ENCODE measurements around the gene RTN4R.

RTN4R gene

GRCh38 chr22:20223421-20224255, 44.5 kb downstream of the RTN4R start:
- no peak overlapping the region for H3K4me3 ChIP-seq (ENCODE audit: low read depth, low read length)
- H3K27ac ChIP-seq (ENCODE audit: low read depth, low read length) = no peak overlapping the region
- no peaks in the 10 kb centered on the region for H3K79me2 ChIP-seq (ENCODE audit: control insufficient read depth, insufficient read depth, low read length, unreplicated experiment)
- H3K27me3 ChIP-seq (ENCODE audit: insufficient read depth, low read length) = no peaks in the 10 kb centered on the region
- no peak overlapping the region for H2AFZ ChIP-seq (ENCODE audit: low read length, unreplicated experiment)
- no peaks in the 10 kb centered on the region for H3K36me3 ChIP-seq (ENCODE audit: insufficient read depth, low read length)
- no peaks in the 10 kb centered on the region for H3K4me1 ChIP-seq (ENCODE audit: control insufficient read depth, insufficient read depth, low read length, unreplicated experiment)

GRCh38 chr22:20222764-20223420, 45.2 kb downstream of the RTN4R start:
- Histone ChIP-seq H3K4me3 (ENCODE audit: low read depth, low read length) (no peak overlapping the region), H3K4me1 (ENCODE audit: control insufficient read depth, insufficient read depth, low read length, unreplicated experiment) (no peaks in the 10 kb centered on the region), H2AFZ (ENCODE audit: low read length, unreplicated experiment) (no peak overlapping the region), H3K36me3 (ENCODE audit: insufficient read depth, low read length) (no peaks in the 10 kb centered on the region), H3K27ac (ENCODE audit: low read depth, low read length) (no peak overlapping the region), H3K79me2 (ENCODE audit: control insufficient read depth, insufficient read depth, low read length, unreplicated experiment) (no peaks in the 10 kb centered on the region), H3K27me3 (ENCODE audit: insufficient read depth, low read length) (no peaks in the 10 kb centered on the region)

- H3K36me3 ChIP-seq (ENCODE audit: insufficient read depth, low read length) = no peaks in the 10 kb centered on the region
- H3K4me1 ChIP-seq (ENCODE audit: control insufficient read depth, insufficient read depth, low read length, unreplicated experiment) = no peaks in the 10 kb centered on the region
- H3K4me3 ChIP-seq (ENCODE audit: low read depth, low read length) = no peak overlapping the region
- no peaks in the 10 kb centered on the region for H3K79me2 ChIP-seq (ENCODE audit: control insufficient read depth, insufficient read depth, low read length, unreplicated experiment)
- H2AFZ ChIP-seq (ENCODE audit: low read length, unreplicated experiment) = no peak overlapping the region
- H3K27ac ChIP-seq (ENCODE audit: low read depth, low read length) = no peak overlapping the region
- H3K27me3 ChIP-seq (ENCODE audit: insufficient read depth, low read length) = no peaks in the 10 kb centered on the region
Measured at GRCh38 chr22:20221421-20222340, 46.4 kb downstream of the RTN4R start.

GRCh38 chr22:20220629-20221026, 47.5 kb downstream of the RTN4R start:
- no peaks in the 10 kb centered on the region for H3K36me3 ChIP-seq (ENCODE audit: insufficient read depth, low read length)
- H2AFZ ChIP-seq (ENCODE audit: low read length, unreplicated experiment) = no peak overlapping the region
- no peak overlapping the region for H3K4me3 ChIP-seq (ENCODE audit: low read depth, low read length)
- H3K79me2 ChIP-seq (ENCODE audit: control insufficient read depth, insufficient read depth, low read length, unreplicated experiment) = no peaks in the 10 kb centered on the region
- no peak overlapping the region for H3K27ac ChIP-seq (ENCODE audit: low read depth, low read length)
- no peaks in the 10 kb centered on the region for H3K4me1 ChIP-seq (ENCODE audit: control insufficient read depth, insufficient read depth, low read length, unreplicated experiment)
- H3K27me3 ChIP-seq (ENCODE audit: insufficient read depth, low read length) = no peaks in the 10 kb centered on the region

GRCh38 chr22:20219667-20220628, 48.2 kb downstream of the RTN4R start:
- Histone ChIP-seq H2AFZ (ENCODE audit: low read length, unreplicated experiment) (no peak overlapping the region), H3K4me1 (ENCODE audit: control insufficient read depth, insufficient read depth, low read length, unreplicated experiment) (no peaks in the 10 kb centered on the region), H3K36me3 (ENCODE audit: insufficient read depth, low read length) (no peaks in the 10 kb centered on the region), H3K27ac (ENCODE audit: low read depth, low read length) (no peak overlapping the region), H3K4me3 (ENCODE audit: low read depth, low read length) (no peak overlapping the region), H3K27me3 (ENCODE audit: insufficient read depth, low read length) (no peaks in the 10 kb centered on the region), H3K79me2 (ENCODE audit: control insufficient read depth, insufficient read depth, low read length, unreplicated experiment) (no peaks in the 10 kb centered on the region)

- no peaks in the 10 kb centered on the region for H3K27me3 ChIP-seq (ENCODE audit: insufficient read depth, low read length)
- no peaks in the 10 kb centered on the region for H3K4me1 ChIP-seq (ENCODE audit: control insufficient read depth, insufficient read depth, low read length, unreplicated experiment)
- no peaks in the 10 kb centered on the region for H3K79me2 ChIP-seq (ENCODE audit: control insufficient read depth, insufficient read depth, low read length, unreplicated experiment)
- no peak overlapping the region for H2AFZ ChIP-seq (ENCODE audit: low read length, unreplicated experiment)
- no peaks in the 10 kb centered on the region for H3K36me3 ChIP-seq (ENCODE audit: insufficient read depth, low read length)
- H3K4me3 ChIP-seq (ENCODE audit: low read depth, low read length) = no peak overlapping the region
- H3K27ac ChIP-seq (ENCODE audit: low read depth, low read length) = no peak overlapping the region
Measured at GRCh38 chr22:20218987-20219386, 49.1 kb downstream of the RTN4R start.

- no peaks in the 10 kb centered on the region for H3K36me3 ChIP-seq (ENCODE audit: insufficient read depth, low read length)
Measured at GRCh38 chr22:20218326-20218872, 49.7 kb downstream of the RTN4R start.

GRCh38 chr22:20217563-20217962, 50.6 kb downstream of the RTN4R start:
- Histone ChIP-seq H3K36me3 (ENCODE audit: insufficient read depth, low read length) (no peaks in the 10 kb centered on the region), H3K27ac (ENCODE audit: low read depth, low read length) (no peak overlapping the region), H3K4me1 (ENCODE audit: control insufficient read depth, insufficient read depth, low read length, unreplicated experiment) (no peaks in the 10 kb centered on the region), H3K27me3 (ENCODE audit: insufficient read depth, low read length) (no peaks in the 10 kb centered on the region), H3K4me3 (ENCODE audit: low read depth, low read length) (no peak overlapping the region), H2AFZ (ENCODE audit: low read length, unreplicated experiment) (no peak overlapping the region), H3K79me2 (ENCODE audit: control insufficient read depth, insufficient read depth, low read length, unreplicated experiment) (no peaks in the 10 kb centered on the region)

More at GRCh38 chr22:20218326-20218872, 49.7 kb downstream of the RTN4R start:
- H3K4me1 ChIP-seq (ENCODE audit: control insufficient read depth, insufficient read depth, low read length, unreplicated experiment) = no peaks in the 10 kb centered on the region
- H2AFZ ChIP-seq (ENCODE audit: low read length, unreplicated experiment) = no peak overlapping the region
- no peak overlapping the region for H3K27ac ChIP-seq (ENCODE audit: low read depth, low read length)
- H3K27me3 ChIP-seq (ENCODE audit: insufficient read depth, low read length) = no peaks in the 10 kb centered on the region
- no peak overlapping the region for H3K4me3 ChIP-seq (ENCODE audit: low read depth, low read length)
- H3K79me2 ChIP-seq (ENCODE audit: control insufficient read depth, insufficient read depth, low read length, unreplicated experiment) = no peaks in the 10 kb centered on the region

GRCh38 chr22:20216863-20217499, 51.1 kb downstream of the RTN4R start:
- Histone ChIP-seq H3K79me2 (ENCODE audit: control insufficient read depth, insufficient read depth, low read length, unreplicated experiment) (no peaks in the 10 kb centered on the region), H2AFZ (ENCODE audit: low read length, unreplicated experiment) (no peak overlapping the region), H3K27me3 (ENCODE audit: insufficient read depth, low read length) (no peaks in the 10 kb centered on the region), H3K36me3 (ENCODE audit: insufficient read depth, low read length) (no peaks in the 10 kb centered on the region), H3K4me1 (ENCODE audit: control insufficient read depth, insufficient read depth, low read length, unreplicated experiment) (no peaks in the 10 kb centered on the region), H3K27ac (ENCODE audit: low read depth, low read length) (no peak overlapping the region), H3K4me3 (ENCODE audit: low read depth, low read length) (no peak overlapping the region)
